ENCODE measurements around the gene MYL6B. TPM values are rescaled to one million over a fixed set of nuclear protein-coding genes. Genes with fewer than 3 reads are reported as not detected.
A peak's percentile ranks its signal among the peaks of the same experiment; 100 is the strongest.

Gene MYL6B
- total and polyA plus RNA-seq, 2 donors (not counting 3 experiments of a cell fraction or from before 2014, with no cell fraction given): 135 to 185 TPM

GRCh38 chr12:56189099-56189917 lies 36.9 kb downstream of the MYL6B start, which contains the start of gene SMARCC2:
Gene SMARCC2 (minus strand): TSS chr12:56189483. CDS start chr12:56189461, 22 bp downstream.
- no TSS peak for BruUV-seq (replicated peaks)
- peak within 1 kb of the TSS; percentile 98 for H3K4me2 ChIP-seq (ENCODE audit: insufficient read depth, low read length)
- intact Hi-C loops (cut with micrococcal nuclease) (loop anchor here (1.0 to 2.0 kb wide), 5 partner anchors 32 to 451 kb away; no protein-coding TSS in a partner anchor), dilution Hi-C loops (cut with MboI; ENCODE audit: extremely low pct_ligation_motif_present, low sequenced_read_pairs) (no loop called here)
- H2AFZ ChIP-seq (ENCODE audit: low read depth, low read length): peak within 1 kb of the TSS; percentile 88
- H3K4me3 ChIP-seq (replicated peaks in 1 of 3; ENCODE audit: insufficient read depth in 1 of 3, low read depth in 1 of 3, low read length in 3 of 3): peak within 1 kb of the TSS; percentile 70 to 95 (median 89)
- CTCF ChIA-PET: interaction anchor here (0.6 to 4.4 kb wide), 53 partner anchors 9 to 472 kb away, joined by 3 to 236 read pairs (median 5); partner anchors contain the start of genes ANKRD52, CNPY2, COQ10A and ESYT1
- no peaks in the 10 kb centered on the region for H3K9me1 ChIP-seq (replicated peaks; ENCODE audit: control insufficient read depth, extremely low read depth, insufficient read depth, low read length)
- FAIRE-seq (peak; percentile 73), DNase-seq (ENCODE audit: low read depth, low spot score) (peak; percentile 88)
- H3K36me3 ChIP-seq (ENCODE audit: control insufficient read depth in 2 of 2, extremely low read depth in 1 of 2, insufficient read depth in 2 of 2, low read length in 2 of 2): peaks cover 5 to 9% of the 10 kb centered on the region in 2 experiments
- POLR2A ChIA-PET: interaction anchor here (0.9 to 3.1 kb wide), 7 partner anchors 27 to 85 kb away, joined by 4 to 18 read pairs (median 4); partner anchors contain the start of genes ESYT1, PA2G4, RNF41 and RPL41
- H3K9ac ChIP-seq (replicated peaks; ENCODE audit: extremely low read depth, insufficient read depth, low read length): peak within 1 kb of the TSS; percentile 77
- no peaks in the 10 kb centered on the region for H3K9me3 ChIP-seq (replicated peaks; ENCODE audit: control insufficient read depth, insufficient read depth, low read length)
- TF ChIP-seq FOS (IDR thresholded peaks at IDR 0.05; ENCODE audit: borderline replicate concordance, insufficient read depth, low read length) (no peak), MYC (IDR thresholded peaks at IDR 0.05; ENCODE audit: low read depth, low read length) (no peak), JUN (IDR thresholded peaks at IDR 0.05; ENCODE audit: borderline replicate concordance, insufficient read depth, insufficient read length, low read depth) (no peak), EZH2 (IDR thresholded peaks at IDR 0.05; ENCODE audit: borderline replicate concordance, low read depth, low read length, severe bottlenecking) (no peak), GATA2 (IDR thresholded peaks at IDR 0.05; ENCODE audit: insufficient read depth, insufficient read length, low read depth, low read length) (no peak), CTCF (IDR thresholded peaks at IDR 0.05; ENCODE audit: extremely low read depth in 1 of 2, insufficient read depth in 1 of 2, low read depth in 1 of 2, low read length in 2 of 2) (peak; percentile 75 to 82), POLR2A (IDR thresholded peaks at IDR 0.05; ENCODE audit: low read depth, low read length) (peak; percentile 41), POLR2AphosphoS5 (IDR thresholded peaks at IDR 0.05; ENCODE audit: insufficient read depth, low read depth, low read length) (peak; percentile 15)
- TF ChIP-seq, protein P1, sequence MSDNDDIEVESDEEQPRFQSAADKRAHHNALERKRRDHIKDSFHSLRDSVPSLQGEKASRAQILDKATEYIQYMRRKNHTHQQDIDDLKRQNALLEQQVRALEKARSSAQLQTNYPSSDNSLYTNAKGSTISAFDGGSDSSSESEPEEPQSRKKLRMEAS (IDR thresholded peaks at IDR 0.05; ENCODE audit: insufficient read depth, insufficient read length): no peak
- H3K27me3 ChIP-seq (ENCODE audit: control insufficient read depth in 2 of 2, insufficient read depth in 2 of 2, low read length in 2 of 2): no peaks in the 10 kb centered on the region
- H3K4me1 ChIP-seq (ENCODE audit: control insufficient read depth, extremely low read depth, insufficient read depth, low read length): peaks cover 20% of the 10 kb centered on the region
- H3K27ac ChIP-seq (ENCODE audit: insufficient read depth, low read depth, low read length): peak within 1 kb of the TSS; percentile 24
- H3K79me2 ChIP-seq (ENCODE audit: control insufficient read depth, insufficient read depth, low read length): peaks cover 33% of the 10 kb centered on the region
- no peaks in the 10 kb centered on the region for H4K20me1 ChIP-seq (replicated peaks; ENCODE audit: control insufficient read depth, extremely low read depth, insufficient read depth, low read length)
